Activated T-cell treated with anti-CD3 and anti-CD28 coated beads for 1 hour (primary cell): ENCODE measurements around the gene CFDP1.

Experiments
- DNase-seq: peaks from one replicate; pipeline ENCODE4 v3.0.0-alpha.2; 2020; ENCODE audit warnings: low read depth

Gene CFDP1

DNA sequence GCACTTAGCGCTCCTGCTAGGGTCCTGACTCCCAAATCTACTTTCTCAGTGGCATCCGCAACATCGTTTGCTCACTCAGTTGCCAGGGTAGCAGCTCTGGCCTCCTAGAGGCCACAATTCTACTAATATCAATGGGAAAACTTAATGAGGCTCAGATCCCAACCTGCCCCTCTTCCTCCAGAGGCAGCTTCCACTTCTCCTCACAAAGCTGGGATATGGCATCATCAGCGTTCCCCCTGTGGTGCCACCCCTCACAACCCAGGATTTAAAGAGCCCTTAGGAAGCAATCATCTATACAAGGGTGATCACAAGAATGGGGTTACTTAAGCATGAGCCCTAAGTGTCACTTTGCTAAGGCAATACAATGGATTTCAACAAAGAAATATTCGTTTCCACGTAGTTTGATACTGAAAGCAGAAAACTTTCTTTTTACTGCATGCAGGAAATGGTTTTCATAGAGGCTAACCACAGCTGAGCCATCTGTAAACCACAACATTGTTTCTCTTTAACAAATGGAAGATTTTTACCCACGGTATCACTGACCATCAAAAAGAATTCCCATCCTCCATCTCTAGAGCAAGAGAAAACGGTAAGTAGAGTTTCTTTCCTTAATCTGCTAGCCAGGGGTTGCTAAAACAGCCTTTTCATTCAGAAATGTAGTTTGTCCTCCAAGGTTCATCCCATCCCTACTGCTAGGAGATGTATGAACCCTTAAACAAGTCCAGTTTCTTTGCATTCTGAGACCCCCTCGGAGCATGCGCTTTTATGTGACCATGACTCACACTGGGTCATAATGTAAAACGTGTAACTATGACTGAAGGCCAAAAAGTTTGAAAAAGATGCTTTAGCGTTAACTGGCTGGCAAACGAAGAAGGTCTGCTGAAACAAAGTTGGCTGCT lies 113.5 kb downstream of the CFDP1 start:
- no peak for DNase-seq

DNA sequence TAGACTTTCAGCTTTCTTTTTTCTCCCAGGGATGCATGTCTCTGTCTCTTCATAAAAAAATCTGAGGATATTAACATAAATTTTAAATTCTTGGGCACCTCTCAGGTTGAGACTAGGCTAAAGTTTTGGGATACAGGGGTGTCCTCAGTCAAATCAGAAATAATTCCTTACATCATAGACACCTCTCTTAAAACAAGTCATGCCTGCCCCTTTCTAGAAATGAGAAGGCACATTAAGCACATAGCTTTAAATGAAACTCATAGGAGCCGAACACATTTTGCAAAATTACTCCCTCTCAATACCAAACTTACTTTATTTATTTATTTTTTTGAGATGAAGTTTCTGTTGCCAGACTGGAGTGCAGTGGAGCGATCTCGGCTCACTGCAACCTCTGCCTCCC lies 114.6 kb downstream of the CFDP1 start:
- no peak for DNase-seq

DNA sequence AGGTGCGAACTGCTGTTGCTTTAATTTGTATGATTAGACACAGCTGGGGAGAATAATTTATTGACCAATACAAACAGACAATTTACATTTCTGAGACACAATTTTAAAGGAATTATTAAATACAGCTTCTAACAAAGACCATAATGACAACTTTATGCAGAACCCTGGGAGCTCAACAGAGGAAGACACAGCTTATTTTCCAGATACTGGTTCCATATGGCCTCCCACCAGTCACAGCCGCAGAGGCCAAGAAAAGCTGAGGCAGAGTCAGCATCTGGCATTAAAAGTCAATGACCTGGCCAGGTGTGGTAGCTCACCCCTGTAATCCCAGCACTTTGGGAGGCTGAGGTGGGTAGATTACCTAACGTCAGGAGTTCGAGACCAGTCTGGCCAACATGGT lies 115.8 kb downstream of the CFDP1 start:
- DNase-seq: no peak

DNA sequence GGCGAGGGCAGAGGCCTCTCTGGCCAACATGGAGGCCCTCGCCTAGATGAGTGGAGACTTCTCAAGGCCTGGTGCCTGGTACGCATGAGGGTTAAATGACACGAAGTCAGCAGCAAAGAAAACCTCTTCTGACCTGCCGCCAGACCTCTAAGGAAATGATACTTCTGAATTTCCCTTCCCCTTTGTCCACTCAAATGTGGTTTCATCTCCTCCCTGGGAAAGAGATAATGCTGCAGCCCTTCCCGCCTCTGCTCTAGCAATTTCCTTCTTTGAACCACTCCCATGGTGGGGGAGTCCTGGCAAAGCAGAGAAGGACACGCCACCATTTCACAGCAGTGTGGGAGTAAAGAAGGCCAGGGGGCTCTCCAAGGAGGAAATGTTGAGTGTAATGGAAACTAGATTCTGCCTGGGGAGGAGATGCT lies 116.2 kb downstream of the CFDP1 start:
- DNase-seq: no peak

DNA sequence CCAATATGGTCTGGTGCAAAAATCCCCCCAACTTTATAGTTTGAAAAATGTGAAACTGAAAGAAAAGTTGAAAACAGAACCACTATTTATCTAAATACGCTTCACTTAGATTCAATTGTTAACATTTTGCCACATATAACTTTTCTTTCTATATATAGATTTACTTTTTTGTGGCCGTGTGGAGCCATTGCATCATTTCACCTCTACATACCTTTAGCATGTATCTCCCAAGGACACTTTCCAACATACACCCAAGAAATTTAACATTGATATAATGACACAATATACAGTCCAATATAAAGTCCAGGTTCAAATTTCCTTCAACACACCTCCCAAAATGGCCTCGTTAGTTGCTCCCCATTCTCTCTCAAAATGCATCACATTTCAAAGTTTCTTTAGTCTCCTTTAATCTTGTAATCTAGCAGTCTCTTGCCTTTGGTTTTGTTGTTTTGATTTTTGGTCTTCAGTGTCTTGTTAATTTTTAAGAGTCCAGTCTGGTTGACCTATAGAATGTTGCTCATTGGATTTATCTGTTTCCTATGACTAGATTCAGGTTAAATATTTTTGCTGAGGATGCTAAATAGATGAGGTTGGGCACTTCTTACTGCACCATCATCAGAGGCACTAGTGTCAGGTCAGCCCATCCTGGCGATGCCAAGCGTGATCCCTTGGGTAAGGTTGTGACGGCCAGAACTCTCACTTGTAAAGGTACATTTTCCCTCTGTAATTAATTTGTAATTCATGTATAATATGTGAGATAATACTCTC lies 117.6 kb downstream of the CFDP1 start:
- no peak for DNase-seq

DNA sequence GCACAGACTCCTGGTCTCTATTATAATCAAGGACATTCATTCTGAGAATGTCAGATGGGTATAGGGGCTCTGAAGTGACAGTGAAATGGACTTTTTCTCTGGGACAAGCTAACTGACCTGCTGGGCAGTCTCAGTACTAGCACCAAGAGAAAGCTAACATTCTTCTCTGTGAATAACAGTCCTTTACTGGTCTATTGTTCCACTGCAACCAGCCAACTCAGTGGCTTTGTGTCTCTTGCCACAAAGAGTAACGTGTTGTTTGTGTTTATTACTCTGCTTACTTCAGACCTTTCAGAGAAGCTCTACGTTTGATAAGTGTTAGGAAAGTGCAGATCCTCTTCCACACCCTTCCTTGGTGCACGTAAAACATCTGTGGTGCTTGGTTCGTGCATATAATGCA lies 120.4 kb downstream of the CFDP1 start:
- DNase-seq: no peak

DNA sequence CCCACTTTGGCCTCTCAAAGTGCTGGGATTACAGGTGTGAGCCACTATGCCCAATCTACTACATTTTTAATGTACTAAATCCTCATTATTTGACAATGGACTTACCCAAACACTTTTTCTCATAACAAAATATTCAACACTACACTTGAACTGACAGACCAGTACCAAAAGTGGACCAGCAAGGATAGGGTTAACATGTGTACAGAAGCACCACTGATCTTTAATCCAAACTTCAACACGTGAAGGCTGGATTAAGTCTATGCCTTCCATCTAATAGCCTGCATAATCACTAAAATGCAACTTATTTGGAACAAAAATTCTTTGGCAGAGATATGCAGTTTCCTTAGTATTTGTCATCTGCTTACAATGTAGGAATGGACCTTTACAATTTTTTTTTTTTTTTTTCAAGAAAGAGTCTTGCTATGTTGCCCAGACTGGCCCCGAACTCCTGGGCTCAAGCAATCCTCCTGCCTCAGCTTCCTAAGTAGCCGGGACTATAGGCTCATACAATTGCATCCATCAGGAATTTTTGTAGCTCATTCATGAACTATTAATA lies 121.8 kb downstream of the CFDP1 start:
- DNase-seq: no peak

DNA sequence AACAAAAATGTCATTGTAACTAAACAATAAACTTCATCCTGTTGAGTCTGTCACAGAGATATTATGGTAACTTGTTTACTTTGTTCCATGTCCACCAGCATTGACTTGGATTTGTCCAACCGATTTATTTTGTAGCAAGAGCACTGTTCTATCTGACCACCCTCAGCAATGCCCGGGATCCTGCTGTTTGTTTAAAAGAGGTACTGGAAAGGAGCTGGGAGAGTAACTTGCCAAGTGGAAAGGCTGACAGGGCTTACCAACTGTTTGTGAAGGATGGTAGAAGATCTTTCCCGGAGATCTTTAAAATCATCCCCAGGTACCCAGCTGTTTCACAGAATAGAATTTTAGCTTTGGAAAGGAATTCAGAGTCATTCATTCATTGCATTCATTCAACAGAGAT lies 122.8 kb downstream of the CFDP1 start:
- no peak for DNase-seq

DNA sequence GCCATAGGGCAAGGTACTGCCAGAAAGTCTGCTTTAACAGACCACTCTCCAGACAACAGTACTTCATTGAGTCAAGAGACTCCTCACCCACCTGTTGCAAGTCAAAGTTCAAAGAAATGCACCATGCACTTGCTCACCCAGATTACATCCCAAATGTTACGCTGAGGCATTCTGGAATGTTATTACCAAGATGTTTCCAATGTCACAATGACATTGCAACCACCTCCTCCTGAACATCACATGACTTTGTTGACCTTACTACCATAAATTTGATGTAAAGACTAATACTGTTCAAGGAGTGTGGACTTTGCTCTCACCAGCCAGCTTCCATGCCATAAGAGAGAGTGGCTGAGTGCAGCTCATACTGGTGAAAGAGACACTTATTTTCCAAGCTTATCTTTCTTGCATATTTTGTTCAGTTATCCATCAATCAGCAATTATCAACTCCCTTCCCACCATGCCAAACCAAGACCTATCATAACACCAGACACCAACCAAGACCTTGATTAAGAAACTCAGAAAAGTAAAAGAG lies 123.3 kb downstream of the CFDP1 start:
- DNase-seq: no peak

DNA sequence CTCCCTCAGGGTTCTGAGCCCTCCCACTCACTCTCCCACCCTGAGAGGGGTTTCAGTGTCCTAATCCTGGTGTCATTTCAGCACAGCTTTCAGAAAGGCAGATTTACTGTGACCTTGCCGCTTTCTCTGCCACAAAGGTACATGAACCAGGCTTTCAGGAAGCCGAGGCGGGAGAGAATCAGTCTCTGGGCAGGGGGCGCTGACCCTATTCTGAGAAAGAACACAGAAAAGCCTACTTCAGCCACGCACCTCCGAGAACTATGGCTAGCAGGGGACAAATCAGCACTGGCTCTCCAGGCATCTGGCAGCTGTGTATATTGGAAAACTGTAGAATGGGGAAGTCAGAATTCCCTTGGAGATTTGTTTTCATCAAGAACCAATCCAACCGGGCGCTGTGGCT lies 124.1 kb downstream of the CFDP1 start:
- DNase-seq: no peak

DNA sequence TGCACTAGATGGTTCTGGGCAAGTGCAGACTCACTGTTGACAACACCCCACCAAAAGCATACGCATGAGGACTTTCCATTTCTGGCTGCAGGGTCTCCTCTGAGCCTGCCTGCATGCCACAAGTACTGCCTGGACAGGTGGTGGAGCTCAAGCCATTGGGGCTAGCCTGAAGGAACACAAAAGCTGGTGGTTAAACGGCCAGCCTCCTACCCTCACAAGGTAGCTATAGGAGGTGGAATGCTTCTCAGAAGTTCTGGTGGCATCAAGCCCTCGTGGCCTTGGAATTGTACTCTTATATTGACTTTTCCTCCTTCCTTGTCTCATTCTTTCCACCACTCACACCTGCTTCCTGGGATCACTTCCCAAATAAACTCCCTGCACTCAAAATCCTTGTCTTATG lies 125.3 kb downstream of the CFDP1 start:
- DNase-seq: no peak

DNA sequence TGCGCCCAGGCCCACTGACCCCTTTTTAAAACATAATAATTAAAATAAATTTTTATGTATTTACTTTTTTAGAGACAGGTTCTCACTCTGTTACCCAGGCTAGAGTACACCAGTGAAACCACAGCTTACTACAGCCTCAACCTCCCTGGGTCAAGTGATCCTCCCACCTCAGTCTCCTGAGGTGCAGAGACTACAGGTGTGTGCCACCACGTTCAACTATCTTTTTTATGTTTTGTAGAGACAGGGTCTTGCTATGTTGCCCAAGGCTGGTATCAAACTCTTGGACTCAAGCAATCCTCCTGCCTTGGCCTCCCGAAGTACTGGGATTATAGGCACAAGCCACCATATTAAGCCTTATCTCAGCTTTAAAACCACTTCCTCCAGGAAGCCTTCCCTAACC lies 125.8 kb downstream of the CFDP1 start:
- no peak for DNase-seq

DNA sequence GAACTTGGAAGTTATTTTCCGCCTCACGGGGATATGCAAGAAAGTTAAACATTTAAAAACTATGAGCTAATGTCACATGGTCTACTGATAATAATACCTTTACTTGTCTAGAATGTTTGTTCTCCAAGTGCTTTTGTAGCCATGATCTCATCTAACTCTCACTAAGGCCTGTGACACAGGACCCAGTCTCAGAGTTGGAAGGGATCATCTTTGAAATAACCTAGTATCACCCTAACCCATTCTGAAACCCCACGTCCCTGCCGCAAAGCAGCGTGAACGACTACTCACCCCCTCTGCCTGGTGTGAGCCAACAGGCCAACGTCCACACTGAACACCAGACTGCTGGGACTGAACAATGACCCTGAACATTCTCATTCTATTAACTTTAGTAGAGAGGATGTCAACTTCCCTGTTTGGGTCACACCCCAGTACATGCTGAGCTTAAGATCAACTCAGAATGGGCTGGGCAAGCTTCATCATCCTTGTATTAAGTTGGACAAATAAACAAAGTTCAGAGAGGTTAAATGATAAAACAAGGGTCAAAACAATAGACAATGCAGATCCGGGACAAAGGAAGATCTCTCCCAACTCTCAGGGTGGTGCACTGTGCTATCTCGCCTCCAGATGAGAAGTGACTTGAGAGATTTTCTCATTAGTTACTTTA lies 127.1 kb downstream of the CFDP1 start:
- no peak for DNase-seq

DNA sequence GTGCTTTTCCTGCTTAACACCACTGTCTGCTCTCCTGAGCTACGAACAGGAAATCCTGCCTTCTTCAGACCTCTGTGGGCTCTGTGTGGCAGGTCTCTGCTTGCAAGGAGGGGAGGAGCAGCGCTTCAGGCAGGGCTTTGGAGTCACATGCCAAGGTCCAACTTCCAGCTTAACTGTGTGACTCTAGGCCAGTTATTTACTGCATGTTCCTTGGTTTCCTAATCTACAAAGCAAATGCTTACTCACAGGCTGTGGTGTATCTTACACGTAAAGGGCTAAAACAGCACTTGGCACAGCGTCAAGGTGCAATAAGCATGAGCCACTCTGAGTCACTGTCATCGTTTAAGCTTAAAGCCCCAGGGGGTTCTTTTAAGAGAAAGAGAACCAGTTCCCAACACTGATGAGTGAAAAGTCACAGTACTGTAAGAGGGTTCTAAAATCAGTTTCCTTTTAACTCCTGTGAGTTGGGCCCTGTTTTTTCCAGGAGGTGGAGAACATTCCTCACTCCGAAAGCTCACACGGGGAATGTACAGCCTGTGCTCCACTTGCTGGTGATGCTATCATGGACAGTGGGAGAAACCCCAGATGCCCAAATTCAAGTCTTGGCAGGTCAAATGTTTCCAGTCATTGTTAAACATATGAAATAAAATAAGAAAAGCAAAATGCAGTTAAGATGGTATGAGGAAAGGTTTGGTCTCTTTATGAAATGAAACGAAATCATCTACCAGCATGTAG lies 127.8 kb downstream of the CFDP1 start:
- peak; percentile 11 for DNase-seq

DNA sequence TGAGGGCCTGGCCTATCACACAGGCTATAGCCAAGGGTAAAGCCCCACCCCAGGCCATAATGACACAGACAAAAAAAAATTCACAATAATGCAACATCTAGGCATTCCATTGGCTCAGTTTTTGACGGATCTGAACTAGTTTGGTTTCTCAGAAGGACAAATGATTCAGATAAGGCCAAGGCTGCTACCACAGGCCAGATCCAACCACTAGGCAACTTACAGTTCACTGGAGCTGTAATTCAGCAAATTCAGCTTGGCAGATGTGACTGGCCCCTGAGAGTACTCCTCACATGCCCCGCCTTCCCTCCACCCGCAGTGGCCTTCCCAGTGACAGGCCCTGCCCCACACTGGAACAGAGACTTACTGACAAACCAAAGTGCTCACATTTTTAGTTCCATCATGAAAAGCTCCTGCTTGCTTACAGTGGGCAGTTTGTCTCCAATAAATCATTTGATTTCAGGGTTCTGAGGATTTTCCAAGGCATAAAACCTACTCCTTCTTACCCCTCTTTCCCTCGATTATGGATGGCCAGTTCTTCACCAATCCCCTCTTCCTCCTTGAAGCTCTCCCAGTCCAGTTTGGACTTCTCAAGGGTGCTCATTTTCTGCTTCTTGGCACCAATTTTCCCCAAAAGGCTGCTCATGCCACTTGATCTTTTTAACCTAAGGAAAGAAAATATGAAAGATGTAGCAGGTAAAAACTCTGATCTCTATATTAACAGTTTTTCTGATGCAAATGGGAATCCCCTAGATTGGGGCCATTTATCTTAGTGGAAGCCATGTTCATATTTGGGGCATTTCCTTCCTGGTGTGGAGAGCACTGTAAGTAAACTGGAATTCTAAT lies 128.6 kb downstream of the CFDP1 start:
- no peak for DNase-seq

DNA sequence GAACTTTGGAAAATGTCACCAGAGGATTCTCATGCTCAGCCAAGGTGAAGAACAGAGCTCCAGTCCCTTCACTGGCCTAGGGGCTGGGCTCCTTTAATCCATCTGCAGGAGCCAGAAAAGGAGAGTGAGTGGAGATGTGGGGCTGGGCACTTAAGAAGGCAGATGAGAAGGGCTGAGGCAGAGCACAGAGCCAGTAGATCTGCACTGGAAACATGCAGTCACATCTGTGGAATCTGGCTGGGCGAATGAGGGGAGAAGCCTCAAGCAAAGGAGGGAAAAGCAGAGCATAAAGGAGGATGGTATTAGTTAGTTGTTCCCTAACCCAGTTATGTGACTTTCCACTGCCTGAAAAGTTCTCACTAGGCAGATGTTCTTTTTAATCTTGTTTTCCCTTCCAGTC lies 131.5 kb downstream of the CFDP1 start:
- DNase-seq: no peak

DNA sequence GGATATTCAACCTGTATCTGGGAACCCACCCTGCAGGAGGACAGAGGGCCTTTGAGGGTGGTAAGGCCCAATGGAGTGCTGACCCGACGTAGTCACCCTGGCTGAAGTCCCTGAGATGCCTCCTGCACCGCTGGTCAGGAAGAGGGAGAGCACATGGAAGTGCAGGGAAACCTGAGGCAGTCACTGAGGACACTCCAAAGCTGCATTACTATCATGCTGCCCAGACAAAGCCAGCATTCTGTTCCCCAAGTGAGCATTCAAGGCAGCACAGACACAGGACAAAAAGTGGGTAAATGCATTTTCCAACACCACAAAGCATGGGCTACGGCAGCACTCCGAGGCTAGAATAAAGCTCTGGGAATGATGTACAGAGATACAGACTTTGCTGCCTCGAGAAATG lies 135.0 kb downstream of the CFDP1 start:
- no peak for DNase-seq

DNA sequence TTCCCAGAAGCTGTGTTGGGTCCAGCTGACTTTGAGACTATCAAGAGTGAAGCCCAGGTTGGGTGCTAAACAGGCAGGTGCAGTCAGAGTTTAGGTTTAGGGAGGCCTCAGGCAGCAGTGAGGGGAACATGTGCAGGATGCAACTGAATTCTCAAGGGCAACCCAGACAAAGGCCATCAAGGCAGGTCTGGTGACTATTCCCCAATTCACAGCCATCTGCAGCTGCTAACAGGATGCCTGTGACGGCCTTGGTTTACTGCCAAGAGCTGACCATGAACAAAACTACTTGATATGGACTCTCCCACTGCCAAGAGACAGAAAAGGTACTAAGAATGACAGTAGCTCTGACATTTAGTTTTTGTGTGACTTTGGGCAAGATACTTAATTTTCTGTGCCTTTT lies 136.7 kb downstream of the CFDP1 start:
- no peak for DNase-seq

DNA sequence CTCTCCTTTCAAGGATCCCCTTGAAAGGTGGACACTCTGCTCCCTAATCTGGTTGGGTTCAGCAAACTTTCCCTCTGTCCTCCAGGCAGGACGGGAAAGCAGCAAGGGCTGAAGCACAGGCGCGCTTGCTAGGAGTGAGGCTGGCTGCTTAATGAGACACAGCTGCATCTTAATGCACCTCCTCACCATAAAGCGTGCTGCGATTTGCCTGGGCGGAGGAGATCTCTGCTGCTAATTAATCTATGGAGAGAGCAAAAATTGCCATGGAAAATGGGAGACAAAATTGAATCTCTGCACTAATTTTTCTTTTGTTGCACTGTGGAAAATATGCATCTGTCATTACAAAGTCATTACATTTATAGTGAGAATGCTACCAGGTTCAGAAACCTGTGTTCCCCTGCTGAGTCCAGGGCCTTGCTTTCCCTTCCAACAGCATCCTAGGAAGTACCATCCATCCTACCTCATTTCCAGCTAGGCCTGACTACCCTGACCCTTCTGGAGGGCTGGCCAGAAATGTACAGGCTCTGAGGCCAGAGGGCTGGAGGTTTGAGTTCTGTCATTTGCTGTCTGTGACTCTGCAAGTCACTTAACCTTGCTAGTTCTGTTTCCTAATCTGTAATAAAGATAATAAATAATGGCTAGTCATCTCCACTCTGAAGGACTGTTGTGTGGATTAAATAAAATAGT lies 138.4 kb downstream of the CFDP1 start:
- no peak for DNase-seq

DNA sequence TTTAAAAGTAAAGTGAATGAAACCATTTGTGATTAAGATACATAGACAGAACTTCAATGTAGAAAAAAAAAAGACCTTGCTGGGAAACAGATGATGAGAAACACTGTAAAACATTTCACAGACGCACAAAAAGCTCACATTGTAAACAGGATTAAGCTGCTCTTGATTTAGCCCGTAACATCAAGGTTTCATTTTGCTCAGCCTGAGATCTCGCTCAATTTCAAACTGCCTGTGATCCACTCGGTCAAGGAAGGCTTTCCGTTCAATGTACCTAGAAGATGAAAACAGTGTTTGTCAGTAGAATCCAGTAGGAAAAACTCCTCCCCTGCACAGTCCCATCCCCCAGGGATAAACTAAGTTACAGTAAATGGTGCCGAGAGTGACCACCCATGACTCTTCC lies 139.5 kb downstream of the CFDP1 start:
- no peak for DNase-seq
